Skin of body (tissue), 2 donors: ENCODE data around the gene TNFRSF18. TPM values are rescaled to one million over a fixed set of nuclear protein-coding genes. Genes with fewer than 3 reads are reported as not detected.
"Not testable (repeated sequence)": the region's sequence is repeated elsewhere in the genome, so short reads cannot be mapped to it uniquely, and the experiment has no call there.

ENCODE experiments used
- DNase-seq: peaks from one replicate; lab custom pipeline; 2025; lab: John Stamatoyannopoulos, UW
- total RNA-seq: library from RNA; depleted of rRNA; stranded (reverse); fragments of >200 nt; gene quantifications from one replicate; pipeline ENCODE4 v1.2.3, GENCODE V29; 2014

TNFRSF18 gene
- total RNA-seq, 1 donor from 2014 or later, result 1.9 TPM

DNA sequence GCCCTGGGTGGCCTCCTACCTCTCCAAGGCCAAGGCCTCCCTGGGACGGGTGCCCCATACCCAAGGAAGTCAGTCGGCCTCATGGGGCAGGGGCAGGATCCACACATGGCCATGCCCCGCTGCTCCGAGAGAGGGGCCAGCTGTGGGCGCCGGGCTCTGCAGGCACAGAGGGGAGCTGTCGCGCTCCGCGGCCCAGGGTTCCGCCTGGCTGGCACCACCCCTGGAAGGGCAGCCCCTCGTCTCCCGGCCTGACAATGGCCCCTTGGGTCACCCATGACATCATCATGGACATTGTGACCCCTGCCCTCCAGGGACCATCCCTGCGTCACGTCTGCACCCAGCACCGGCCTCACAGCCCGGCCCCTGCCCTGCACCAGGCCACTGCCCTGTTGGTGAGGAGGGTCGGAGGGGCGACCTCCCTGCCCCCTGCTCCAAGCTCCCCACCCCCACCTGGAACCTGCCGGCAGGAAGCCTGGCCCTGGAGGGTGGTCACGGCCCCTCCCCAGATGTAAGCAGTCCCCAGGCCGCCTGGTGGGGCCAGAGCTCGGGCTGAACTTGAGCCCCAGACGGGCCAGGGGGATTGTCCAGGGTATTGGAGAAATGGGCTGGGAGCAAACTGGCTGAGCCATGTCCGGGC lies 26.9 kb downstream of the TNFRSF18 start:
- DNase-seq, result no peak

DNA sequence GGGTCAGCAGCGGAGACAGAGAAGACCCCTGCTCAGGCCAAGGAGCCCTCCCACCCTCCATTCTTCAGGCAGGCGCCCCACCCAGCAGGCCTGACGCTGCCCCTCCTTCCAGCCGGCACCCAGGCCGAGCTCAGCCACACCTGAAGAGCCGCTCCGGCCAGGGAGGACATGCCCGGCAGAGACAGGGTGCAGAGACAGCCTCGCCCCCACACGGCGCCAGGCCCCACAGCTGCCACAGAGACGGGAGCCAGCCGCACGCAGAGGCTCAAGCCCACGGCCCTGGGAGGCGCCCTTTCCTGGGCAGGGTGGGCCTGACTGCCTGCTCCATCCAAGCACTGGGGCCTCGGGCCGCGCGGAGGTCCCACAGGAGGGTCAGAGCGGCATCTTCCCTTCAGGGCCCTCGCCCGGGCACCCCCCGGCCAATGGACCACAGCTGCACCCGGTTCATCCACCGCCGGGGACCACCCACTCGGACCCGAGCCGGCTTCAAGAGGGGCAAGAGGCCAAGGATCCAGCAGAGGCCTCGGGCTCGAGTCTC lies 27.5 kb downstream of the TNFRSF18 start:
- DNase-seq, result no peak

DNA sequence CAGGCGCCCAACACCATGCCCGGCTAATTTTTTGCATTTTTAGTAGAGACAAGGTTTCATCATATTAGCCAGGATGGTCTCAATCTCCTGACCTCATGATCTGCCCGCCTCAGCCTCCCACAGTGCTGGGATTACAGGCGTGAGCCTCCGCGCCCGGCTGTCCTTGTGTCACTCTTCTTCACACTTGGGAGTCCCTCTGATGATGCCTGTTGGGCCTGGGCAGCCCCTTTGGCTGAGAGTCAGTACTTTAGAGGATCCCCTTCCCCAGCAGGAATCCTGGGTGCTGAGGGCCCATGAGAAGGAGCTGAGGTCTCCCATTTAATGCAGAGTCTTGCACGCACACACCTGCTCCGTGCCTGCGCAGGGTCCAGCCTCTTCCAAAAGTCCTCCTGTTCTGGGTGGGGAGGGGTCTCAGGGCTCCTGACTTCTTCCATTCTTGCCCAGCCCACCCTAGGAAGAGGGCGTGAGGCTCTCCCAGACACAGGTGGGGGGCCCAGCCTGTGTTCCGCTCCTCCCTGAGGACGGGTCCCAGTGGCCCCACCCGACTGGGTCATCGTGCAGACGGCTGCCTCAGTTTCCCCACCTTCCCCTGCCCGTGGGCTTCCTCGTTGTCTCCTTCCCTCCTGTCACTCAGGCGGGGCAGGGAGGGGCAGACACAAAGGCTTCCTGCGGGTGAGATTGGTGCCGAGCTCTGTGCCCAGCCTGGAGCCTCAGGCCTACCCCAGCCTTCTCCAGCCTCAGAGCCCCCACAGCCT lies 28.8 kb downstream of the TNFRSF18 start:
- DNase-seq, result no peak

DNA sequence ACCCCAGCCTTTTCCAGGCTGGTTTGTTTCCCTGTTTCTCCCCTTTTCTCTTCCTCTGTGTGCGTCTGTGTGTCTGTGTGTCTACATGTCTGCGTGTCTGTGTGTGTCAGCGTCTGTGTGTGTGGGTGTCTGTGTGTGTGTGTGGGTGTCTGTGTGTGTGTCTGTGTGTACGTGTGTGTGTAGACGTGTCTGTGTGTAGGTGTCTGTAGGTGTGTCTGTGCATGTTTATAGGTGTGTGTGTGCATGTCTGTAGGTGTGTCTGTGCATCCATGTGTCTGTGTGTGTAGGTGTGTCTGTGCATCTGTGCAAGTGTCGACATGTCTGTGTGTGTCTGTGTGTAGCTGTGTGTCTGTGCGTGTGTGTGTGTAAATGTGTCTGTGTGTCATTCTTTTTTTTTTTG lies 29.5 kb downstream of the TNFRSF18 start:
- DNase-seq, result no peak

DNA sequence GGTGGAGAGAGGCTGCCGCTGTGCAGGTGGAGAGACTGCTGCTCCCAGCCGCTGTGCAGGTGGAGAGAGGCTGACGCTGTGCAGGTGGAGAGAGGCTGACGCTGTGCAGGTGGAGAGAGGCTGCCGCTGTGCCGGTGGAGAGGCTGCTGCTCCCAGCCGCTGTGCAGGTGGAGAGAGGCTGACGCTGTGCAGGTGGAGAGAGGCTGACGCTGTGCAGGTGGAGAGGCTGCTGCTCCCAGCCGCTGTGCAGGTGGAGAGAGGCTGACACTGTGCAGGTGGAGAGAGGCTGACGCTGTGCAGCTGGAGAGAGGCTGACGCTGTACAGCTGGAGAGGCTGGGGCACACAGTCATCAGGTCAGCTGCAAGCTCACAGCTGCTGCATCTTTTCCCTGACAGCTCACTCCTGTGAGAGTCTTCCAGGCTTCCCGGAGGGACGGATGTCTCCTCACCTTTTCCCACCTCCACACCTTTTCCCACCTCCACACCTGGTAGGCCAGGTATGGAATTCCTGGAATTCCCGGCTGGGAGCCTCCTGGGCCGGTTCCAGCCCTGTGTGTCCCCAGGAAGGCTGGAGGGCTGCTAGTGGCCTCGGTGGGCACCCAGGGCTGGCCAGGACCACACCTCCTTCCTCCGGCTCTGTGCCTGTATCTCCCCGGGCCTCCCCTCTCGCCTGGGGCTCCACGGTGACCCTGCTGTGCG lies 30.2 kb downstream of the TNFRSF18 start:
- not testable (repeated sequence) for DNase-seq

DNA sequence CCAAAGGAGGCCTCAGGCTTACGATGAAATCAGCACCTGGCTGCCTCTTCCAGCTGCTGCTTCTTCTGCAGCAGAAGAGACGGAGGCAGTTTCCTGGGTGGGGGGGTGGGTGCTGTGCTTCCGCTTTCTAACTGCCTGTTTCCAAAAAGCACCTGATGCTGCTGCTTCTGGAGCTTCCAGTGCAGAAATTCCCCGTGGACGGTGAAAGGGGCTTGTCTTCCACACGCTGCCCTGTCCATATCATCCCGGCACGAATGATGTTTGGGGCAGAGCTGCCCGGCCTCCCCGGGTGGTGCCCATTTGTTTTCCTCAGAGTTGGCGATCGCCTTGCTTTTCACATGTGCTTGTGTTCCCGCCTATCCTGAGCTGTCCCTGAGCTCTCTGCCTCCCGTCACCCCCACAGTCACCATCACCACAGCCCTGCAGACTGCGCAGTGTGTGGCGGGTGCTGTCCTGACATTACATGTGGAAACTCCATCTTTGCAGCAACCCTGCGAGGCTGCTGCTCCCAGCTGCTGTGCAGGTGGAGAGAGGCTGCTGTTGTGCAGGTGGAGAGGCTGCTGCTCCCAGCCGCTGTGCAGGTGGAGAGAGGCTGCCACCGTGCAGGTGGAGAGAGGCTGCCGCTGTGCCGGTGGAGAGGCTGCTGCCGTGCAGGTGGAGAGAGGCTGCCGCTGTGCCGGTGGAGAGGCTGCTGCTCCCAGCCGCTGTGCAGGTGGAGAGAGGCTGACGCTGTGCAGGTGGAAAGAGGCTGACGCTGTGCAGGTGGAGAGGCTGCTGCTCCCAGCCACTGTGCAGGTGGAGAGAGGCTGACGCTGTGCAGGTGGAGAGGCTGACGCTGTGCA lies 30.9 kb downstream of the TNFRSF18 start:
- no peak for DNase-seq

DNA sequence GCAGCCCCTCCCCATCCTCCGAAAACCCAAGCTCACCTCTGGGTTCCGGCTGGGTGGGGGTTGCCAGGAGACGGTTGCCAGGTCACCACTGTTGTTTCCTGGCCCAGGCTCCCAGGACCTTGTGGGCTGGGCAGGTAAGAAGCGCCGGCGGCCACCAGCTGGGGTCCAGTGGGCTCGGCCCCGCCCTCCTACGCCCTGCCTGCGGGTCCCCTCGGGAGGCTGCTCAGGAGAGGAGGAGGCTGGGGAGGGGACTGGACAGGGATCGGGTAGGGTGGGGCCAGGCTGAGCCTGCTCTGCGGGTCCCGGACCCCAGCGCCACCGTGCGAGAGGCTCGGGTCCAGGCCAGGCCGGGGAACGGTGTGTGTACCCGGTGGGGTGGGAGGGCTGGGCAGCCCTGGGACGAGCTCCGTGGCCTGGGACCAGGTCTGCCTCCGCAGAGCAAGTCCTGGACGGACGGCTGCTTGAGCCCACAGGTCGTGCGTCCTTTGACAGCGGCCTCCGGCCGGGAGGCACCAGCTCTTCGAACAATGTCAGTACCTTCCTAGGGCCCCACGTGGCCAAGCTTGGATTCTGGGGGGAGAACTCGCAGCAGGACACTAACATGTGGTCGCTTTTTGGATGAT lies 32.5 kb downstream of the TNFRSF18 start, which contains the start of gene TTLL10:
TSS of gene TTLL10 (plus strand) at position 88 of the 623 bp plus-strand sequence. CDS start 5,336 bp downstream, outside the sequence.
- no peak for DNase-seq

DNA sequence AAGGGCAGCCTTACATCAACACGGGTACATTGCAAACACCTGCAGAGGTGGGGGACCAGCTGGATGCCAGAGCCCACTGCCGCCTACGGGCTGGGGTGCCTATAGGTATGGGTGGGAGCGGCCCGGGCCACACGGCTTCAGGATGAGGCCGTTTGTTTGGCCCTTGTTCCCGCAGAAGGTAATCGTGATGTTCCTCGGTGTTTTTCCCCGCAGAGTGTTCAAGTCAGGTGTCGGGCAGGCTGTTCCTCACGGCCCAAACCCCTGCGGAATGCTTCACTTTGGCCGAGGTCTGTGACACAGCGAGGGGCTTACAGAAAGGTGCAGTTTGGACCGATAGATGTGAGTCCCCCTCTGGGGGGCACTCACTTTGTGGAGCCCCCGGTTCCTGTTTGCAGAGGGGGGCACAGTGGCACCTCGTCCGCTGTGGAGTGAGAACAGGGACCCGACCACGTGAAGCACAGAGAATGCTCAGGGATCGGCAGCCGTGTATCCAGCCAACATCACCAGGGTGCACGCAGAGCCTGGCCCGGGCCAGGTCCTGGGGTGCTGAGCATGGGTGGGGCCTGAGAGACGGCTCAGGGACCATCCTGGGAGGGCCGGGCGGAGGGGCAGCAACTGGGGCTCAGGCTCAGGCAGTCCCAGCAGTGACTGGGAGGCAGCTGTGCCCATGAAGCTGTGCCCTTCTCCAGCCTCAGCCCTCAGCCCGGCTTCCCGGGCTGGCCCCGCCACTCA lies 33.2 kb downstream of the TNFRSF18 start:
- no peak for DNase-seq

DNA sequence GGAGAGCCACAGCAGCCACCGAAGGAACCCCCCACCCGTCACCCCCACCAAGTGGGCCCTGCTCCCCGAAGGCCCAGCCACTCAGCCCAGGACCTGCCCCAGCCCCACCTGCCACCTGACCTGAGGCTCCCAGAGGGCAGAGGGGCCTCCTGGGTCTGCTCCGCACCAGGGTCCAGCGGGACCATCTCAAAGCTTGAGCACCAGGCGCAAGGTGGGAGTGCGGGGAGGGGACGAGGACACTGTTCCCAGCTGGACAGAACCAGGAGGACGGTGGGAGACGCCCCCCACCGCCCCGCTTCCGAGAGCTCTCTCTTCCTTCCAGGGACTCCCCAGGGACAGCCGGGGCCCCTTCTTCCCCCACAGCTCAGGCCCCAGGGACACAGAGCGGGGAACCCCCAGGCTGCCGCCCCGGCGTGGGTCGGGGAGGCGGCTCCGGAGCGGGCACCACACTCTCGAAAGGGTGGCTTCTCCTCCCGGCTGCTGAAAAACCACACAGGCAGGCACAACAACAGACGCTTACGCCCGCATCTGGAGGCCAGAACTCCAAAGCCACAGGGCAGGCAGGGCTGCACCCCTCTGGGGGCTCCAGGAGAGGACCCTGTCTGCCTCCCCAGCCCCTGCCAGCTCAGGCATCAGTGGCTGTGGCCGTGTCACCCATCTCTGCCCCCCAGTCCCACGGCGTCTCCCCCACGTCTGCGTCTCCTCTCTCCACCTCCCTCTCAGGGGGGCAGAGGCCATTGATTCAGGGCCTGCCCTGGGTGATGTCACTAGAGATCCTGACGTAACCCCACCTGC lies 34.6 kb downstream of the TNFRSF18 start:
- DNase-seq, result no peak

DNA sequence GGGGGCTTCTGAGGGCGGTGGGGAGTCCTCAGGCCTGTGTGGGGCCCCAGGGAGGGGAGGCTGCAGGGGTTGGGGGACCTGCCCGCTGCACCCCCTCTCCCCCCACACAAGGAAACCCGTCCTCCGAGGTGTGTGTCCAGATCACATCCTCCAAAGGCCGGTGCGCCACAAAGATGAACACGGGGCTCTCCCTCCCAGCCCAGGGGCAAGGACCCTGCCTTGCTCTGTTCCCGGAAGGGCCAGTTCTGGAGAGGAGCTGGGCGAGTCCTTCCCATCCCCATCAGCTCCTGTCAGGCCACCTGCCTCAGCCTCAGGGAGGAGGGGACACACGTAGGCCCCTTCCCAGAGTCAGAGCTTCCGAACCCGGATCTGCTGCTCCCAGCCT lies 35.2 kb downstream of the TNFRSF18 start:
- no peak for DNase-seq

DNA sequence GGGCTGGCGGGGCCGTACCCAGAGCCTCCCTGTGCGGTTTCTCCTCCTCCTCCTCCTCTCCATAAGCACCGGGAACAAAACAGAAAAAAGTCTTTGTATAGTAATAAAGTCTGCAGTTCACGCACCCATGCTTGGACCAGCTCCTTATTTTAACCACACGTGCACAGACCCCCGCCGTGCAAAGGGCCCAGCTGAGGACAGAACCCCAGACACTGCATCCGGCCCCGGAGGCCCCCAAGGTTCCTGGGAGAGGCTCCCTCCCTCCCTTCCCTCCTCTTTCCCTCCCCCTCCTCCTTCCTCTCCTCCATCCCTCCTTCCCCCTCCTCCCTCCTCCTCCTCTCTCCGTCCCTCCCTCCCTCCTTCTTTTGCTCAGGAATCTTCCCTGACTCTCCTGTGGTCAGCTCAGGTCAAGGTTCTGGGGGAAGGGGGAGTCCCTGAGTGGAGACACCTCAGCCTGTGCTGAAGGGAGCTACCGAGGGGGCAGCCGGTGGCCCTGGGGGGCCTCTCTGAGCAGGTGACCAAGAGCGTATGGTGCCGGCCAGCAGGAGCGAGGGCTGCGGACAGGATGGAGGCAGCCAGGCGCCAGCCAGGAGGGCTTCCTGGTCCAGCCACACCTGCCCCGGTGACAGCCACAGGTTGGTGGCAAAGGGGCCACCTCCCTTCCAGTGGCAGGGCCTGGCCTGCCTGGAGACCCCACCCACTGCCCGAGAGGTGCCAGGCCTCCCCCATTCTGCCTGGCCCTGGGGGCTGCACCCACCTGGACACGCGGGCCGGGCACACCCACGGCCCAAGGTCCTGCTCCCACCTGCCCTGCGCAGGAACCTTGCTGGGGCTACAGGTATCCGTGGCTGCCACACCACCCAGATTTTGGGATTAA lies 35.9 kb downstream of the TNFRSF18 start:
- DNase-seq, result no peak

DNA sequence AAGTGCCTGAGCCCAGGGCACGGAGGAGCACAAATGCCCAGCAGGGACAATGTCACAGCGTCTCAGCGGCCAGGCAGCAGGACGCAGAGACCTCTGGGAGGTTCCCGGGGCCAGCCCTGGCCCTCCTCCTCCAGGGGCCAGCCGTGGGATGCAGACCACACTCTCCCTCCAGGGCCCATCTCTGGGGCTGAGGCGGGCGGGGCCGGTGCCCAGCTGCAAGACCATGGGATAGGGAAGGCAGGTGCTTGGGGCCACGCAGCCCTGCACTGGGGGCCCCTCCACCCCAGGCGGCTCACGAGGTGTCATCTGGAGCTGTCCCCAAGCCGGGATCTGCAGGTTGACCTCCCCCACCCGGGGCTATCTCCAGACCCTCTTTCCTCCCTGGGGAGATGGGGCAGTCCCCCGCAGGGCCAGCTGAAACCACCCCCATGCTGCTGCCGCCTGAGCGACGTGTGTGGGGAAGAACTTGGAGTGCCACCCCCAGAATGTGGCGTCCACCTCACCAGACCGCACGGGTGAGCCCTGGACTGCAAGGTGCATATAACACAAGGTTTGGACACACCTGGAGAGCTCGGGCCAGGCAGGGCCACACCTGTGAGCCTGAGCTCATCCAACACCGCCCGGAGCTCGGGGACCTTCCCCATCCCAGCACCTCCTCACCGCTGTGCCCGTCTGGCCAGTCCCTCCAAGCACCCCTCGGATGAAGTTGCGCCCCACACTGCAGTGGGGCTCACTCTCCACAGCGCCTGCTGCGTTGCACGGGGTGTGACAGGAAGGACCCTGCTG lies 36.8 kb downstream of the TNFRSF18 start:
- DNase-seq, result no peak

DNA sequence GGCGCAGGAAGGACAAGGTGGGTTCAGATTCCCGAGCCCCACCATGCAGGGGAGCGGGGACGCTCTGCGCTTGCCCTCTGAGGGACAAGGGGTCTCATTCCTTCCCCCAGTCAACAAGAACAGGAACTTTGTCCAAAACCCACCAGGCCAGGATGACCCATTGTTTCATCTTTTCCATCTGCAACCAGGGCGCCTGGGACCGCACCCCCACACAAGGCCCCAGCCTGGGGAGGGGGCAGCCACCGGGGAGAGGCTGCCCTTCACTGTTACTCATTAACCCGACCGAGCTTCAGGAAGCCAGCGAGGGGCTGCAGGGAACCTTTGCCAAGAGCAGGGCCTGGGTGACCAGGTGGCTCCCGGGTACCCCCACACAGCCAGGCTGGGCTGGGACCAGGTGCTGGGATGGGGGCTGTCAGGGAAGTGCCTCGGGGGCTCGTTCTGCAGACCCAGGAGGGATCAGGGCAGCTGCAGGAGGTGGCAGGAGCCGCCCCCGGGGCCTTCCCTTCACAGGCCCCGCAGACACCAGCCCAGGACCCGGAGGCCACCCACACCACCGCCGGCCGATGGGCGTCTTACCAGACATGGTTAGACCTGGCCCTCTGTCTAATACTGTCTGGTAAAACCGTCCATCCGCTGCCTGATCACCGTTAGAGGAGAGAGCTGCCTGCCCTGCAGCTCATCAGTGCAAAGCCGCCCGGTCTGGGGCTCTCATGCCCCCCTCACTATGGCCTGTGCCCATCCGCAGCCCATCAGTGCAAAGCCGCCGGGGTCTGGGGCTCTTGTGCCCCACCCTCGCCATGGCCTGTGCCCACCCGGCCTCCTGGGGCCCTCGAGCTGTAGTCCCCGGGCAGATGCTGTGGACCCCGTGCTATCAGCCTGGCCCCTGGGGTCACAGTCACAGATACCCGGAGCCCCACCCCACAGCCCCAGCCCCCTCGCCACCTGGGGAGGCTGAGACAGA lies 37.7 kb downstream of the TNFRSF18 start:
- no peak for DNase-seq

DNA sequence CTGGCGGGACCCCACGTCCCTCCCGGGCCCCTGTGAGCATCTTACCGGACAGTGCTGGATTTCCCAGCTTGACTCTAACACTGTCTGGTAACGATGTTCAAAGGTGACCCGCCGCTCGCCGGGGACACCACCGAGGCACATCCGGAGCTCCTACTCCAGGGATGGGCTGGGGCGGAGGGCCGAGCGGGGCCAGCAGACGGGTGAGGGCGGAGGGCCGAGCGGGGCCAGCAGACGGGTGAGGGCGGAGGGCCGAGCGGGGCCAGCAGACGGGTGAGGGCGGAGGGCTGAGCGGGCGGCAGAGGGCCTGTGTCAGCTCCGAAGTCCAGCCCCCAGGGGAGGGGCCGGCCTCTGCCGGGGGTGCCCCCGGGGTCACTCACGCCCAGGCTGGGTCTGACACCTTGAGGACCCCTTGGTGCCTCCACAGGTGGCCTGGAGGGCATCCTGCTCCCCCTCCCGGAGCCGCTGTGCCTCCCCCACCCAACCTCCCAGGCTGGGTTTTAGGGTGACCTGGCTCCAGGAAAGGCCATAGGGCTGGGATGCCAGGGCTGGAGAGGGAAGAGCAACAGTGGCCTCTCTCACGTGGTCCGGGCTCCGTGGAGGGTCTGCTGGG lies 38.4 kb downstream of the TNFRSF18 start:
- no peak for DNase-seq

DNA sequence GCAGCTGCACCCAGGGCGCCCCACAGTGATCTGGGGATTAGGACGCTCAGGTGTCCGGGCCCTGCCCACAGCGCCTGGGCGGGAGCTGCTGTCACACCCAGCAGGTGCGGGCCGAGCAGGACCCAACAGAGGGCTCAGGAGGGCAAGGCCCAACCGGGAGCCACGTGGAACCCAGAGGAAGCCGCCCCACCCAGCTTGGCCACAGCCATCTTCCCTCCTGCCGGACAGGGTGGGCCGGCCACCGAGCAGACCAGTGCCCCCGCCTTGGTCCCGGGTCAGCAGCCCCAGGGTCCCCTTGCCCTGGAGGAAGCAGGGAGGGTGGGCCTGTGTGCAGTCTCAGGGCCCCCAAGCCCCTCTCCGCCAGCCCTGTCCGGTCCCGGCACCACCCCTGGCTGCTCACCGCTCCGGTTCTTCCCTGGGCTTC lies 39.0 kb downstream of the TNFRSF18 start:
- DNase-seq, result no peak
